Measurements from ENCODE around the gene SOWAHA.

- TF ChIP-seq EZH2 (optimal IDR thresholded peaks at IDR 0.05; ENCODE audit: low read depth, low read length): no peak
- TF ChIP-seq EZH2phosphoT487 (IDR thresholded peaks at IDR 0.05; ENCODE audit: low read length): no peak
- TF ChIP-seq CTCF (IDR thresholded peaks at IDR 0.05; ENCODE audit: low read length): no peak
Observed at GRCh38 chr5:132821791-132822190, 8.7 kb downstream of the SOWAHA start.
